Keratinocyte (primary cell): ENCODE results near the gene AP2A2.

Experiments
- EZH2 ChIP-seq: IDR thresholded peaks from one replicate; pipeline ENCODE4 v1.6.1; 2012; ENCODE audit warnings: inconsistent platforms, mild to moderate bottlenecking, low read length, moderate library complexity
- TF ChIP-seq, protein P1 (sequence below), 3 experiments: IDR thresholded peaks in 1 of 3; conservative IDR thresholded peaks in 1 of 3; optimal IDR thresholded peaks in 1 of 3; 2 replicates in 2 of 3; 3 replicates in 1 of 3; pipeline versions ENCODE3 to v1.5.1; 2011; ENCODE audit warnings: low read length in 3 of 3, mild to moderate bottlenecking in 3 of 3, moderate library complexity in 2 of 3, control low read depth in 1 of 3, inconsistent platforms in 1 of 3; ENCODE audit not compliant: insufficient read depth in 2 of 3; ENCODE audit errors: extremely low read depth in 1 of 3

GRCh38 chr11:992577-992976, 66.9 kb downstream of the AP2A2 start:
- TF ChIP-seq, protein P1, sequence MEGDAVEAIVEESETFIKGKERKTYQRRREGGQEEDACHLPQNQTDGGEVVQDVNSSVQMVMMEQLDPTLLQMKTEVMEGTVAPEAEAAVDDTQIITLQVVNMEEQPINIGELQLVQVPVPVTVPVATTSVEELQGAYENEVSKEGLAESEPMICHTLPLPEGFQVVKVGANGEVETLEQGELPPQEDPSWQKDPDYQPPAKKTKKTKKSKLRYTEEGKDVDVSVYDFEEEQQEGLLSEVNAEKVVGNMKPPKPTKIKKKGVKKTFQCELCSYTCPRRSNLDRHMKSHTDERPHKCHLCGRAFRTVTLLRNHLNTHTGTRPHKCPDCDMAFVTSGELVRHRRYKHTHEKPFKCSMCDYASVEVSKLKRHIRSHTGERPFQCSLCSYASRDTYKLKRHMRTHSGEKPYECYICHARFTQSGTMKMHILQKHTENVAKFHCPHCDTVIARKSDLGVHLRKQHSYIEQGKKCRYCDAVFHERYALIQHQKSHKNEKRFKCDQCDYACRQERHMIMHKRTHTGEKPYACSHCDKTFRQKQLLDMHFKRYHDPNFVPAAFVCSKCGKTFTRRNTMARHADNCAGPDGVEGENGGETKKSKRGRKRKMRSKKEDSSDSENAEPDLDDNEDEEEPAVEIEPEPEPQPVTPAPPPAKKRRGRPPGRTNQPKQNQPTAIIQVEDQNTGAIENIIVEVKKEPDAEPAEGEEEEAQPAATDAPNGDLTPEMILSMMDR (optimal IDR thresholded peaks at IDR 0.05 in 1 of 3, IDR thresholded peaks at IDR 0.05 in 1 of 3, conservative IDR thresholded peaks at IDR 0.05 in 1 of 3; ENCODE audit: extremely low read depth in 1 of 3, insufficient read depth in 2 of 3, low read length in 3 of 3): no peak
- TF ChIP-seq EZH2: no peak
